B cell (primary cell): ENCODE data around the gene THSD7A. TPM values are rescaled to one million over a fixed set of nuclear protein-coding genes. Genes with fewer than 3 reads are reported as not detected.

ENCODE experiments used
- ATAC-seq: fragments of 200-7000 bp; cut with Tn5 transposase; one replicate; pipeline ENCODE4 v1.10.0; 2021; ENCODE audit warnings: low read depth, mild to moderate bottlenecking, moderate number of reproducible peaks, moderate library complexity
- CTCF ChIA-PET: fragments of 350-600 bp; sonication (Branson Sonifier 250); formaldehyde crosslinking; loops from one replicate; lab custom pipeline; 2021; ENCODE audit warnings: antibody characterized with exemption, inconsistent platforms; lab: Charles Lee
- POLR2A ChIA-PET: fragments of 350-600 bp; sonication (Branson Sonifier 250); formaldehyde crosslinking; loops from one replicate; lab custom pipeline; 2021; ENCODE audit warnings: antibody characterized with exemption; lab: Charles Lee
- DNase-seq: peaks from one replicate; pipeline ENCODE4 v3.0.0; 2013
- H2AFZ ChIP-seq: 2 replicates; pipeline ENCODE4 v1.6.1; 2012; ENCODE audit warnings: mild to moderate bottlenecking, low read depth, low read length; ENCODE audit not compliant: insufficient read depth, poor library complexity, severe bottlenecking
- H3K27ac ChIP-seq, 2 donors: 1 replicate in 1 of 2; 2 replicates in 1 of 2; pipeline ENCODE4 v1.5.1; 2012 to 2013; ENCODE audit warnings: low read length in 2 of 2, mild to moderate bottlenecking in 2 of 2, moderate library complexity in 1 of 2
- H3K27me3 ChIP-seq, 4 experiments: fragments of 200-600 bp in 1 of 4; sonication (generic) in 1 of 4; replicated peaks in 1 of 4; 1 replicate in 2 of 4; 2 replicates in 2 of 4; pipeline versions ENCODE4 v1.6.1 to v1.7.0; 2013 to 2016; ENCODE audit warnings: low read length in 3 of 4, mild to moderate bottlenecking in 2 of 4, mixed read lengths in 1 of 4, moderate library complexity in 1 of 4; ENCODE audit not compliant: insufficient read depth in 4 of 4, control insufficient read depth in 3 of 4; ENCODE audit errors: control extremely low read depth in 1 of 4
- H3K36me3 ChIP-seq, 2 experiments: replicated peaks in 1 of 2; 1 replicate in 1 of 2; 2 replicates in 1 of 2; pipeline versions ENCODE4 v1.6.1 to v1.7.1; 2013; ENCODE audit warnings: low read length in 1 of 2; ENCODE audit not compliant: insufficient read depth in 2 of 2, control insufficient read depth in 1 of 2; ENCODE audit errors: control extremely low read depth in 1 of 2, extremely low read depth in 1 of 2
- H3K4me1 ChIP-seq, 2 donors: fragments of 200-600 bp in 1 of 2; sonication (generic) in 1 of 2; 1 replicate in 1 of 2; 2 replicates in 1 of 2; pipeline versions ENCODE4 v1.5.1 to v1.6.1; 2013 to 2017; ENCODE audit warnings: low read length in 2 of 2; ENCODE audit not compliant: control insufficient read depth in 2 of 2, insufficient read depth in 2 of 2
- H3K4me2 ChIP-seq: replicated peaks from 2 replicates; pipeline ENCODE3; 2012; ENCODE audit warnings: mild to moderate bottlenecking, low read depth, low read length; ENCODE audit not compliant: poor library complexity, severe bottlenecking
- H3K4me3 ChIP-seq, 5 experiments: fragments of 200-600 bp in 1 of 5; sonication (generic) in 1 of 5; 1 replicate in 3 of 5; 2 replicates in 2 of 5; pipeline versions ENCODE4 v1.5.1 to v1.7.0; 2011 to 2016; ENCODE audit warnings: low read length in 4 of 5, mild to moderate bottlenecking in 4 of 5, low read depth in 2 of 5, control low read depth in 1 of 5, moderate library complexity in 1 of 5; ENCODE audit not compliant: insufficient read depth in 1 of 5; ENCODE audit errors: control extremely low read depth in 1 of 5, extremely low read depth in 1 of 5
- H3K79me2 ChIP-seq: fragments of 200-600 bp; sonication (generic); one replicate; pipeline ENCODE4 v1.6.0; 2016; ENCODE audit warnings: low read length; ENCODE audit not compliant: control insufficient read depth, insufficient read depth
- H3K9ac ChIP-seq: fragments of 200-600 bp; sonication (generic); 2 replicates; pipeline ENCODE4 v1.6.1; 2017; ENCODE audit warnings: mild to moderate bottlenecking, low read length, moderate library complexity
- H3K9me3 ChIP-seq, 3 donors: one replicate each; pipeline versions ENCODE4 v1.6.1 to v1.7.1; 2013; ENCODE audit warnings: low read length in 2 of 3; ENCODE audit not compliant: control insufficient read depth in 2 of 3, insufficient read depth in 1 of 3; ENCODE audit errors: control extremely low read depth in 1 of 3
- H4K20me1 ChIP-seq: 2 replicates; pipeline ENCODE4 v1.6.0; 2012; ENCODE audit warnings: mild to moderate bottlenecking, low read length; ENCODE audit not compliant: insufficient read depth, control insufficient read depth, poor library complexity, severe bottlenecking
- H3K27ac Mint-ChIP-seq: one replicate; pipeline ENCODE4 v1.8.0; 2021; ENCODE audit warnings: mixed read lengths
- H3K27me3 Mint-ChIP-seq: one replicate; pipeline ENCODE4 v1.8.0; 2021; ENCODE audit warnings: mixed read lengths
- H3K4me1 Mint-ChIP-seq: one replicate; pipeline ENCODE4 v1.8.0; 2021; ENCODE audit warnings: mixed read lengths
- H3K4me3 Mint-ChIP-seq: one replicate; pipeline ENCODE4 v1.8.0; 2021; ENCODE audit warnings: mixed read lengths
- H3K9me3 Mint-ChIP-seq: one replicate; pipeline ENCODE4 v1.8.0; 2022; ENCODE audit warnings: mixed read lengths; ENCODE audit not compliant: insufficient read depth
- EZH2 ChIP-seq: IDR thresholded peaks from 2 replicates; pipeline ENCODE4 v1.6.1; 2012; ENCODE audit warnings: borderline replicate concordance, low read depth, mild to moderate bottlenecking, moderate library complexity, low read length; ENCODE audit not compliant: insufficient read depth, poor library complexity, severe bottlenecking
- WGBS: methylation state at CpG from one replicate; pipeline ENCODE4 v1.1.5; 2013; ENCODE audit warnings: missing lambda C conversion rate; ENCODE audit not compliant: insufficient coverage; 5-methylcytosine and 5-hydroxymethylcytosine counted together
- intact Hi-C: fragments of 100-400 bp; cut with micrococcal nuclease; formaldehyde crosslinking; loops from one replicate; pipeline ENCODE4 v1.10.0; 2022
- polyA plus RNA-seq: library from polyadenylated mRNA; depleted of rRNA; stranded (reverse); fragments of >200 nt; gene quantifications from 2 replicates; pipeline ENCODE4 v1.2.3, GENCODE V29; 2012
- total RNA-seq, 2 donors: library from RNA; stranded (reverse); fragments of 120-200 nt in 1 of 2; gene quantifications; 1 replicate in 1 of 2; 2 replicates in 1 of 2; pipeline versions ENCODE4 v1.2.3 to v1.2.4, GENCODE V29; 2013 to 2022
- TF ChIP-seq, protein P1 (sequence below): fragments of 200-600 bp; IDR thresholded peaks from one replicate; pipeline ENCODE4 v1.8.0; 2022; ENCODE audit warnings: antibody characterized with exemption, mild to moderate bottlenecking

The THSD7A gene
- total and polyA plus RNA-seq, 2 donors (not counting 1 experiment from before 2014, with no cell fraction given) = not detected

- intact Hi-C loops = no loop called here
- H3K27ac ChIP-seq = no peak overlapping the region
- no peak overlapping the region for H3K27ac Mint-ChIP-seq
- ATAC-seq (no peak), DNase-seq (no peak)
- no peaks in the 10 kb centered on the region for H3K79me2 ChIP-seq
- TF ChIP-seq, protein P1, sequence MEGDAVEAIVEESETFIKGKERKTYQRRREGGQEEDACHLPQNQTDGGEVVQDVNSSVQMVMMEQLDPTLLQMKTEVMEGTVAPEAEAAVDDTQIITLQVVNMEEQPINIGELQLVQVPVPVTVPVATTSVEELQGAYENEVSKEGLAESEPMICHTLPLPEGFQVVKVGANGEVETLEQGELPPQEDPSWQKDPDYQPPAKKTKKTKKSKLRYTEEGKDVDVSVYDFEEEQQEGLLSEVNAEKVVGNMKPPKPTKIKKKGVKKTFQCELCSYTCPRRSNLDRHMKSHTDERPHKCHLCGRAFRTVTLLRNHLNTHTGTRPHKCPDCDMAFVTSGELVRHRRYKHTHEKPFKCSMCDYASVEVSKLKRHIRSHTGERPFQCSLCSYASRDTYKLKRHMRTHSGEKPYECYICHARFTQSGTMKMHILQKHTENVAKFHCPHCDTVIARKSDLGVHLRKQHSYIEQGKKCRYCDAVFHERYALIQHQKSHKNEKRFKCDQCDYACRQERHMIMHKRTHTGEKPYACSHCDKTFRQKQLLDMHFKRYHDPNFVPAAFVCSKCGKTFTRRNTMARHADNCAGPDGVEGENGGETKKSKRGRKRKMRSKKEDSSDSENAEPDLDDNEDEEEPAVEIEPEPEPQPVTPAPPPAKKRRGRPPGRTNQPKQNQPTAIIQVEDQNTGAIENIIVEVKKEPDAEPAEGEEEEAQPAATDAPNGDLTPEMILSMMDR = no peak
- TF ChIP-seq EZH2 = no peak
- CTCF ChIA-PET = no interaction called here
- H2AFZ ChIP-seq = no peak overlapping the region
- no peaks in the 10 kb centered on the region for H3K9me3 ChIP-seq
- no peak overlapping the region for H3K4me2 ChIP-seq
- no peaks in the 10 kb centered on the region for H3K36me3 ChIP-seq
- POLR2A ChIA-PET = no interaction called here
- H4K20me1 ChIP-seq = no peaks in the 10 kb centered on the region
- H3K27me3 Mint-ChIP-seq = no peaks in the 10 kb centered on the region
- no peaks in the 10 kb centered on the region for H3K4me1 ChIP-seq
- no peak overlapping the region for H3K4me3 ChIP-seq
- no peaks in the 10 kb centered on the region for H3K9me3 Mint-ChIP-seq
- H3K4me3 Mint-ChIP-seq = no peak overlapping the region
- no peaks in the 10 kb centered on the region for H3K27me3 ChIP-seq
- no CpG with 5 or more reads among the region's 4 CpGs for WGBS
- no peaks in the 10 kb centered on the region for H3K4me1 Mint-ChIP-seq
- no peak overlapping the region for H3K9ac ChIP-seq
Measured at GRCh38 chr7:11579141-11579540, 252.9 kb downstream of the THSD7A start.

- no peak overlapping the region for H3K27ac Mint-ChIP-seq
Measured at GRCh38 chr7:11576310-11576709, 255.7 kb downstream of the THSD7A start.

More at GRCh38 chr7:11576310-11576709, 255.7 kb downstream of the THSD7A start:
- no peaks in the 10 kb centered on the region for H3K79me2 ChIP-seq
- H3K27me3 ChIP-seq = no peaks in the 10 kb centered on the region
- ChIA-PET POLR2A (no interaction called here), CTCF (no interaction called here)
- no peak overlapping the region for H2AFZ ChIP-seq
- no peaks in the 10 kb centered on the region for H3K4me1 Mint-ChIP-seq
- H3K9ac ChIP-seq = no peak overlapping the region
- no peaks in the 10 kb centered on the region for H3K9me3 ChIP-seq
- no peak overlapping the region for H3K4me3 Mint-ChIP-seq
- no peaks in the 10 kb centered on the region for H3K9me3 Mint-ChIP-seq
- H3K36me3 ChIP-seq = no peaks in the 10 kb centered on the region
- intact Hi-C loops = no loop called here
- H3K27ac ChIP-seq = no peak overlapping the region
- WGBS = no CpG with 5 or more reads among the region's 4 CpGs
- H3K4me1 ChIP-seq = no peaks in the 10 kb centered on the region
- H3K4me3 ChIP-seq = no peak overlapping the region
- H4K20me1 ChIP-seq = no peaks in the 10 kb centered on the region
- no peak for DNase-seq
- no peak for ATAC-seq
- no peak for TF ChIP-seq EZH2
- TF ChIP-seq, protein P1 = no peak
- H3K27me3 Mint-ChIP-seq = no peaks in the 10 kb centered on the region
- no peak overlapping the region for H3K4me2 ChIP-seq
